ENCODE data around the gene GMPR2. TPM values are rescaled to one million over a fixed set of nuclear protein-coding genes. Genes with fewer than 3 reads are reported as not detected.

Gene GMPR2
- 70.7 and 86.5 TPM in 2 replicates for total RNA-seq

DNA sequence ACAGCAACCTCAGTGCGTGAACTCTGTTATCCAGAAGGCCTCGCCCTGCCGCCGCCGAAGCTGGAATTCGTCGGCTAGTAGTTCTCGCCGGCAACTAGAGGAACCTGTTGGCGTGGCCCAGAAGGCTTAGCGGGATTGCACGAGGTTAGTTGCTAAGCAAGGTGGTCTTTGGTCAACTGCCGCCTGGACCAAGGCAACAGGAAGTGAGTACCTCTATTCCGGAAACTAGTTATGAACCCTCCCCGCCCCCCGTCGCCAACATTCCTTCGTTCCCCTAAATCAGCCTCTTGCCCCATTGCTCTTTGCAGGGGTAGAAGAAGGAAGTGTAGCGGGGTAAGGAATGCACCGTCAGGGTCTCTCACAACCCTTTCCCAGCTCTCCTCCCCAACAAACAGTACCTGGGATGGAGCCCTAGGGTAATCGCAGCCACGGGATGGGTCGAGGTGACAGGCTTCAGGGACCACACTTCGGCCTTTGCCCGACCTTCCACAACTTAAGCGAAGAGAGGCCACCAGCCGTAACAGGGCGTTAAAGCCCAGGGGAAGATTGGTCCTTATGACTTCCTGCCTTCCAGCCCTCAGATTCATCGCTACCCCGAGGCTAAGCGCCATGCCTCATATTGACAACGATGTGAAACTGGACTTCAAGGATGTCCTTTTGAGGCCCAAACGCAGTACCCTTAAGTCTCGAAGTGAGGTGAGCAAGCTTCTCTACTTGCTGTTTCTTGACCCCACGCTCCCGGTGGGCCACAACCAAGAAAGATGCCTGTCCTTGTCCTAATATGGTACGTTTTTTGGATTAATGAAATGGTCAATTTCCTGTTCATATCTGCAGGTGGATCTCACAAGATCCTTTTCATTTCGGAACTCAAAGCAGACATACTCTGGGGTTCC lies at the start of gene GMPR2:
GMPR2 (plus strand) TSS at position 285 of the 893 bp plus-strand sequence; CDS start at position 610, 325 bp downstream.
- DNase-seq (ENCODE audit: insufficient read length, low spot score, missing footprints), result peak; percentile 77
- peaks cover 73% of the 10 kb centered on the region for H3K79me2 ChIP-seq (ENCODE audit: insufficient read depth, low read length)
- H3K36me3 ChIP-seq (ENCODE audit: insufficient read depth, low read length), result peaks cover 37% of the 10 kb centered on the region
- TF ChIP-seq, protein P1, sequence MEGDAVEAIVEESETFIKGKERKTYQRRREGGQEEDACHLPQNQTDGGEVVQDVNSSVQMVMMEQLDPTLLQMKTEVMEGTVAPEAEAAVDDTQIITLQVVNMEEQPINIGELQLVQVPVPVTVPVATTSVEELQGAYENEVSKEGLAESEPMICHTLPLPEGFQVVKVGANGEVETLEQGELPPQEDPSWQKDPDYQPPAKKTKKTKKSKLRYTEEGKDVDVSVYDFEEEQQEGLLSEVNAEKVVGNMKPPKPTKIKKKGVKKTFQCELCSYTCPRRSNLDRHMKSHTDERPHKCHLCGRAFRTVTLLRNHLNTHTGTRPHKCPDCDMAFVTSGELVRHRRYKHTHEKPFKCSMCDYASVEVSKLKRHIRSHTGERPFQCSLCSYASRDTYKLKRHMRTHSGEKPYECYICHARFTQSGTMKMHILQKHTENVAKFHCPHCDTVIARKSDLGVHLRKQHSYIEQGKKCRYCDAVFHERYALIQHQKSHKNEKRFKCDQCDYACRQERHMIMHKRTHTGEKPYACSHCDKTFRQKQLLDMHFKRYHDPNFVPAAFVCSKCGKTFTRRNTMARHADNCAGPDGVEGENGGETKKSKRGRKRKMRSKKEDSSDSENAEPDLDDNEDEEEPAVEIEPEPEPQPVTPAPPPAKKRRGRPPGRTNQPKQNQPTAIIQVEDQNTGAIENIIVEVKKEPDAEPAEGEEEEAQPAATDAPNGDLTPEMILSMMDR (IDR thresholded peaks at IDR 0.05; ENCODE audit: extremely low read depth, low read depth, low read length), result no peak
- H3K4me1 ChIP-seq (ENCODE audit: insufficient read depth, low read length), result peaks cover 34% of the 10 kb centered on the region
- H4K20me1 ChIP-seq (ENCODE audit: insufficient read depth, low read length), result peaks cover 2% of the 10 kb centered on the region
- H3K4me3 ChIP-seq (ENCODE audit: insufficient read depth, low read length), result peak within 1 kb of the TSS; percentile 97
- no peaks in the 10 kb centered on the region for H3K9me3 ChIP-seq (ENCODE audit: low read depth, low read length)
- H3K4me2 ChIP-seq (ENCODE audit: insufficient read depth, low read length), result peak within 1 kb of the TSS; percentile 92
- H3K27ac ChIP-seq (ENCODE audit: low read depth, low read length), result peak within 1 kb of the TSS; percentile 93
- H3K27me3 ChIP-seq (ENCODE audit: insufficient read depth, low read length), result no peaks in the 10 kb centered on the region
- peak within 1 kb of the TSS; percentile 97 for H2AFZ ChIP-seq (ENCODE audit: low read length)

DNA sequence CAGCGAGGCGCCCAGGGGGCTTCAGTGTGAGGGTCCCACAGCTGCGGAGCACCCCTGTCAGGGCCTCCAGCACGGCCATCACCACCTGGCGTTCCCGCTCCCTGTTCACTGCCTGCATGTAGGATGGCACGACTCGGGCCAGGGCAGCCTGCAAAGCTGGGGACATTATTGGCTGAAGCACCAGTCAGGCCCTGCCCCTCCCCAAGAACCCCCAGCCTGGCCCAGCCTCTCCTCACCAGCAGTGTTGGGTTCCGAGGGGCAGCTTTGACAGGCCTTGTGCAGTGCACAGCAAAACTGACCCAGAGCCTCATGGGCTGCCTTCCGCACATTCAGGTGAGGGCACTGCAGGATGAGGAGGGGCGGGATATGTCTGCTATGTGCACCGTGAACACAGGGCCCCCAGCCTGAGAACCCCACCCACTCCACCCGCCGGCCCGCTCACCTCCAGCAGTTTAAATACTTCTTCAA lies 49.7 kb upstream of the GMPR2 start:
- Histone ChIP-seq H3K27me3 (ENCODE audit: insufficient read depth, low read length) (no peaks in the 10 kb centered on the region), H3K27ac (ENCODE audit: low read depth, low read length) (no peak overlapping the region), H3K4me1 (ENCODE audit: insufficient read depth, low read length) (peaks cover 14% of the 10 kb centered on the region), H3K4me3 (ENCODE audit: insufficient read depth, low read length) (no peak overlapping the region), H3K36me3 (ENCODE audit: insufficient read depth, low read length) (peaks cover 77% of the 10 kb centered on the region), H2AFZ (ENCODE audit: low read length) (no peak overlapping the region), H4K20me1 (ENCODE audit: insufficient read depth, low read length) (peaks cover 4% of the 10 kb centered on the region), H3K9me3 (ENCODE audit: low read depth, low read length) (no peaks in the 10 kb centered on the region), H3K4me2 (ENCODE audit: insufficient read depth, low read length) (no peak overlapping the region), H3K79me2 (ENCODE audit: insufficient read depth, low read length) (peaks cover 21% of the 10 kb centered on the region)
- no peak for DNase-seq (ENCODE audit: insufficient read length, low spot score, missing footprints)
- TF ChIP-seq, protein P1 (IDR thresholded peaks at IDR 0.05; ENCODE audit: extremely low read depth, low read depth, low read length), result no peak

DNA sequence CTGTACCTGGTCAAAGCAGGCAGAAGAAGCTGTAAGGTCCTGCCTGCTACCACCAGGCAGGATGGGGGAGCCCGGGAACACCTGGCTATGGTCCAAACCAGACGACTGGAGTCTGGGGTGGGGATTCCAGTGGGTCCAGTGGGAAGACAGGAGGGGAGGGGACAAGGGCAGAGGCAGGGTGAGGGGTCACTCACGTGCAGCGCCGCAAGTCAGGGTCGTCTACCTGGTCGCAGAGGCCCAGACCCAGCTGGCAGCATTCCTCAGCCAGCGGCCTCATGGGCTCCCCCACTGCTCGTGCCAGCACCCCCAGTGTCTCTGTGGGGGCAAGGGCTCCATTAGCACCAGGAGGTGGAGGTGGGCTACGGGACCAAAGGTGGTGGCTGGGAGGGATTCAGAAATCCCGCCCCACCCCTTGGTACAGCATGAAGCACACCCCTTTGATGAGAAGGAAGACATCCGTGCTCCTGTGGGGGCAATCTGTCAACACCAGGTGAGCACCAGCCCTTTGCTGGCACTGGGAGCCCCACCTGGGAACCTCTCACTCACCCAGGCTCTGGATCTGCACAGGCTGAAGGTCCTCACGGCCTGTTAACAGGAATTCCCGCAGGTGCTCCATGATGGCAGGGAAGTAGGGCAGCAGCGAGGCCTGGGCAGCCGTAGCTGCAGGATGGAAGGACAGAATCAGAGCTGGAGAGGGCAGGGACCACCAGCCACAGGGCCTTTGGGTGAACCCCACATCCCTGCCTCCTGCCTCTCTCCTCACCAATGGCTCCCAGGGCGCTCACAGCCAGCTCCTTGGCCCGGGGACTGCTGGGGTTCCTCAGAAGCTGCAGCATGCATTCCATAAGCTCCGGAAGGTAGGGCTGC lies 48.4 kb upstream of the GMPR2 start:
- no peaks in the 10 kb centered on the region for H3K9me3 ChIP-seq (ENCODE audit: low read depth, low read length)
- H2AFZ ChIP-seq (ENCODE audit: low read length), result no peak overlapping the region
- H3K27ac ChIP-seq (ENCODE audit: low read depth, low read length), result no peak overlapping the region
- peaks cover 66% of the 10 kb centered on the region for H3K36me3 ChIP-seq (ENCODE audit: insufficient read depth, low read length)
- no peaks in the 10 kb centered on the region for H3K27me3 ChIP-seq (ENCODE audit: insufficient read depth, low read length)
- H3K4me1 ChIP-seq (ENCODE audit: insufficient read depth, low read length), result peaks cover 18% of the 10 kb centered on the region
- TF ChIP-seq, protein P1 (IDR thresholded peaks at IDR 0.05; ENCODE audit: extremely low read depth, low read depth, low read length), result no peak
- DNase-seq (ENCODE audit: insufficient read length, low spot score, missing footprints), result no peak
- no peak overlapping the region for H3K4me3 ChIP-seq (ENCODE audit: insufficient read depth, low read length)
- no peak overlapping the region for H3K4me2 ChIP-seq (ENCODE audit: insufficient read depth, low read length)
- peaks cover 4% of the 10 kb centered on the region for H4K20me1 ChIP-seq (ENCODE audit: insufficient read depth, low read length)
- peaks cover 25% of the 10 kb centered on the region for H3K79me2 ChIP-seq (ENCODE audit: insufficient read depth, low read length)

Data from osteoblast (primary cell).